Neural progenitor cell (in vitro differentiated cells): ENCODE results near the gene CBFB.

ENCODE experiments used
- CTCF ChIP-seq: fragments of 200-600 bp; sonication (generic); IDR thresholded peaks from 2 replicates; pipeline ENCODE4 v1.5.1; 2017; ENCODE audit warnings: antibody characterized with exemption, mild to moderate bottlenecking
- EZH2 ChIP-seq: fragments of 200-600 bp; sonication (generic); IDR thresholded peaks from 2 replicates; pipeline ENCODE4 v1.6.1; 2017; ENCODE audit warnings: antibody characterized with exemption, mild to moderate bottlenecking, moderate library complexity
- EZH2phosphoT487 ChIP-seq: fragments of 200-600 bp; sonication (generic); IDR thresholded peaks from 2 replicates; pipeline ENCODE4 v1.6.1; 2017; ENCODE audit warnings: antibody characterized with exemption

DNA sequence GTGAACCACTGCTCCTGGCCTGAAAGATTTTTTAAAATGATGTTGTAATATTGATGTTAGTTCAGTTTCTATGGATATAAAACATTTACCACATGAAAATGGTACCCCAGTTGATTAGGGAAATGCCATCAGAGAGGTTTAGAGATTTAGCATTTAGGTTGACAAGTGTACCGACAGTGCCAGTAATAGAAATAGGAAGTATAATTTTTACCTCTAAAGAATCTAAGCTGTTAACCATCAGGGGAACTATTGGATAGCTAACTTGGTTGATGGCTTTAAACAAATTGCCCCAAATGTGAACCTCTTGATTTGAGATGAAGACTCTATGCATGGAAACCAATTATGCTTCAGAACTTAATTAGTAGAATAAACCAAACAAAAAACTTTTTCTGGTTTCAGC, 6.4 kb downstream of the CBFB start:
- TF ChIP-seq CTCF (no peak), EZH2 (no peak), EZH2phosphoT487 (no peak)
